Measurements from ENCODE around the gene SERTAD3. TPM values are rescaled to one million over a fixed set of nuclear protein-coding genes. Genes with fewer than 3 reads are reported as not detected.

The SERTAD3 gene
- total RNA-seq, 1 donor from 2014 or later = 15.3 TPM

GRCh38 chr19:40413291-40413845, 30.8 kb downstream of the SERTAD3 start, which contains the start of gene PRX:
TSS of gene PRX (minus strand) at chr19:40413378. CDS start at chr19:40407932, 5,446 bp downstream.
- Mint-ChIP-seq H3K27me3 (ENCODE audit: insufficient read depth, low read depth) (peaks cover 2% of the 10 kb centered on the region), H3K9me3 (no peaks in the 10 kb centered on the region), H3K27ac (peak within 1 kb of the TSS; percentile 85), H3K4me3 (peak within 1 kb of the TSS; percentile 56), H3K4me1 (peaks cover 36% of the 10 kb centered on the region), H3K36me3 (no peaks in the 10 kb centered on the region)
- Histone ChIP-seq H3K4me2 (peak within 1 kb of the TSS; percentile 1), H3K79me2 (ENCODE audit: low read depth) (no peaks in the 10 kb centered on the region), H3K27ac (no peak within 1 kb of the TSS), H3F3A (ENCODE audit: low read depth) (peaks cover 7% of the 10 kb centered on the region), H4K20me1 (ENCODE audit: low read depth) (no peaks in the 10 kb centered on the region), H3K9ac (no peak within 1 kb of the TSS), H3K4me1 (peaks cover 24% of the 10 kb centered on the region), H3K27me3 (no peaks in the 10 kb centered on the region), H3K36me3 (no peaks in the 10 kb centered on the region), H3K9me3 (ENCODE audit: low read depth) (no peaks in the 10 kb centered on the region), H2AFZ (replicated peaks) (peak within 1 kb of the TSS; percentile 85), H3K4me3 (peak within 1 kb of the TSS; percentile 8)
- peak; percentile 72 for DNase-seq (ENCODE audit: low spot score)
- TF ChIP-seq, protein P1, sequence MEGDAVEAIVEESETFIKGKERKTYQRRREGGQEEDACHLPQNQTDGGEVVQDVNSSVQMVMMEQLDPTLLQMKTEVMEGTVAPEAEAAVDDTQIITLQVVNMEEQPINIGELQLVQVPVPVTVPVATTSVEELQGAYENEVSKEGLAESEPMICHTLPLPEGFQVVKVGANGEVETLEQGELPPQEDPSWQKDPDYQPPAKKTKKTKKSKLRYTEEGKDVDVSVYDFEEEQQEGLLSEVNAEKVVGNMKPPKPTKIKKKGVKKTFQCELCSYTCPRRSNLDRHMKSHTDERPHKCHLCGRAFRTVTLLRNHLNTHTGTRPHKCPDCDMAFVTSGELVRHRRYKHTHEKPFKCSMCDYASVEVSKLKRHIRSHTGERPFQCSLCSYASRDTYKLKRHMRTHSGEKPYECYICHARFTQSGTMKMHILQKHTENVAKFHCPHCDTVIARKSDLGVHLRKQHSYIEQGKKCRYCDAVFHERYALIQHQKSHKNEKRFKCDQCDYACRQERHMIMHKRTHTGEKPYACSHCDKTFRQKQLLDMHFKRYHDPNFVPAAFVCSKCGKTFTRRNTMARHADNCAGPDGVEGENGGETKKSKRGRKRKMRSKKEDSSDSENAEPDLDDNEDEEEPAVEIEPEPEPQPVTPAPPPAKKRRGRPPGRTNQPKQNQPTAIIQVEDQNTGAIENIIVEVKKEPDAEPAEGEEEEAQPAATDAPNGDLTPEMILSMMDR (IDR thresholded peaks at IDR 0.05) = no peak
- TF ChIP-seq EZH2 (IDR thresholded peaks at IDR 0.05) = no peak
- TF ChIP-seq EZH2phosphoT487 (IDR thresholded peaks at IDR 0.05) = no peak

DNA sequence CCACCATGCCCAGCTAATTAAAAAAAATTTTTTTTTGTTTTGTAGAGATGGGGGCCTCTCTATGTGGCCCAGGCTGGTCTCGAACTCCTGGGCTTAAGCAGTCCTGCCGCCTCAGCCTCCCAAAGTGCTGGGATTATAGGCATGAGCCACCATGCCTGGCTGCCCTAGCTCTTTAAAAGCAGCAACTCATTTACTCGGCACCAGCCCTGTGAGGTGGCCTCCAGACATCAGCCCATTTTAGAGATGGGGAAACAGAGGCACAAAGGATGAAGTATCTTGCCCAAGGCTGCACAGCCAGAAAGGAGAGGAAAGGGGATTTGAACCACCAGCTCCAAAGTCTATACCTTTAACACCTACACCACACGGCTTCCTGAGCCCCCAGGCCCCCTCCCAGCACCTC, 31.3 kb downstream of the SERTAD3 start:
- no peaks in the 10 kb centered on the region for H3K36me3 Mint-ChIP-seq
- Histone ChIP-seq H3K9me3 (ENCODE audit: low read depth) (no peaks in the 10 kb centered on the region), H3K27ac (no peak overlapping the region), H3K27me3 (no peaks in the 10 kb centered on the region), H3K4me3 (no peak overlapping the region), H3K4me2 (peak overlapping the region; percentile 1), H3K79me2 (ENCODE audit: low read depth) (no peaks in the 10 kb centered on the region), H3F3A (ENCODE audit: low read depth) (peaks cover 7% of the 10 kb centered on the region), H3K36me3 (no peaks in the 10 kb centered on the region), H3K4me1 (peaks cover 24% of the 10 kb centered on the region), H4K20me1 (ENCODE audit: low read depth) (no peaks in the 10 kb centered on the region), H3K9ac (no peak overlapping the region), H2AFZ (replicated peaks) (no peak overlapping the region)
- no peak overlapping the region for H3K27ac Mint-ChIP-seq
- no peaks in the 10 kb centered on the region for H3K27me3 Mint-ChIP-seq (ENCODE audit: insufficient read depth, low read depth)
- no peaks in the 10 kb centered on the region for H3K9me3 Mint-ChIP-seq
- no peak overlapping the region for H3K4me3 Mint-ChIP-seq
- H3K4me1 Mint-ChIP-seq = peaks cover 33% of the 10 kb centered on the region
- TF ChIP-seq EZH2 (IDR thresholded peaks at IDR 0.05) = no peak
- TF ChIP-seq, protein P1 (IDR thresholded peaks at IDR 0.05) = no peak
- TF ChIP-seq EZH2phosphoT487 (IDR thresholded peaks at IDR 0.05) = no peak
- no peak for DNase-seq (ENCODE audit: low spot score)

DNA sequence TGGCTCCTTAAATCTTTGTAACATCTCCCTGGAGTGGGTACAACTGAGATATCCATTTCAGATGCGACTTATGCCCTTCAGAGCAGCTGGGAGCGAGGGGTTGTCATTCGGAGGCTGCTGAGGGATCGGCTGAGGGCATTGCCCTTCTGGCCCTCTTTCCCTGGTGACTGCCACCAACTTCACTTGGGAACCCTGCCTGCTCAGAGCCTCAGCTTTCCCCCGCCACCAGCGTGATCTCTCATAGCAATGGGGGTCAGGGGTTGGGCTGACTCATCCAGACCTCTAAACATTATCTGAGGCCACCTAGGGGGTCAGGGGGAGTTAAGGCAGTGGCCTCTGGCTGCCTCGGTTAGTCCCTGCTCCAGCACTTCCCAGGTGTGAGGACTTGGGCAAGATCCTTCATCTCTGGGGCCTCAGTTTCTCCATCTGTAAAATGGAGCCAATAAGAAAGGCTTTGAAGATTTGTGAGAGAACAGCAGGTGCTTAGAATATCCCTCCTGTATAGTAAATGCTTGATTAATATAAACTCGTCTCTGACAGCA, 32.1 kb downstream of the SERTAD3 start:
- H3K27me3 ChIP-seq = no peaks in the 10 kb centered on the region
- H3K79me2 ChIP-seq (ENCODE audit: low read depth) = no peaks in the 10 kb centered on the region
- Mint-ChIP-seq H3K9me3 (no peaks in the 10 kb centered on the region), H3K4me1 (peaks cover 27% of the 10 kb centered on the region), H3K36me3 (no peaks in the 10 kb centered on the region), H3K27ac (peak overlapping the region; percentile 84), H3K4me3 (no peak overlapping the region), H3K27me3 (ENCODE audit: insufficient read depth, low read depth) (no peaks in the 10 kb centered on the region)
- TF ChIP-seq EZH2 (IDR thresholded peaks at IDR 0.05) (no peak), EZH2phosphoT487 (IDR thresholded peaks at IDR 0.05) (no peak)
- TF ChIP-seq, protein P1 (IDR thresholded peaks at IDR 0.05) = no peak
- no peak overlapping the region for H3K9ac ChIP-seq
- H2AFZ ChIP-seq (replicated peaks) = no peak overlapping the region
- no peak for DNase-seq (ENCODE audit: low spot score)
- H3K36me3 ChIP-seq = no peaks in the 10 kb centered on the region
- H4K20me1 ChIP-seq (ENCODE audit: low read depth) = no peaks in the 10 kb centered on the region
- no peak overlapping the region for H3K27ac ChIP-seq
- no peak overlapping the region for H3K4me3 ChIP-seq
- H3K4me1 ChIP-seq = peaks cover 16% of the 10 kb centered on the region
- H3K4me2 ChIP-seq = no peak overlapping the region
- no peaks in the 10 kb centered on the region for H3K9me3 ChIP-seq (ENCODE audit: low read depth)
- peaks cover 7% of the 10 kb centered on the region for H3F3A ChIP-seq (ENCODE audit: low read depth)
